ENCODE measurements around the gene LSM2. TPM values are rescaled to one million over a fixed set of nuclear protein-coding genes. Genes with fewer than 3 reads are reported as not detected.

The LSM2 gene
- total RNA-seq, 6 donors from 2014 or later = 5.0 to 44.9 (median 20.9) TPM

GRCh38 chr6:31792090-31792374 is 14.7 kb downstream of the LSM2 start:
- Histone ChIP-seq H3K9me3 (no peaks in the 10 kb centered on the region), H3K27ac (peak overlapping the region in 1 of 4 donors; percentile 21), H3K36me3 (peaks cover 0 to 32% (median 12%) of the 10 kb centered on the region in 4 donors), H3K4me1 (peaks cover 9 to 28% (median 17%) of the 10 kb centered on the region in 4 donors), H3K4me3 (no peak overlapping the region), H3K27me3 (no peaks in the 10 kb centered on the region)
- ATAC-seq (ENCODE audit: low FRiP score in 2 of 2) (no peak), DNase-seq (no peak)
- 80 to 92% methylated on average over 3 of the region's 3 CpGs for WGBS, 2 donors
- TF ChIP-seq POLR2AphosphoS5 (IDR thresholded peaks at IDR 0.05) (no peak), CTCF (IDR thresholded peaks at IDR 0.05) (no peak), EP300 (IDR thresholded peaks at IDR 0.05) (no peak), POLR2A (IDR thresholded peaks at IDR 0.05) (no peak)

- Histone ChIP-seq H3K9me3 (no peaks in the 10 kb centered on the region), H3K36me3 (peaks cover 0 to 34% (median 12%) of the 10 kb centered on the region in 4 donors), H3K27ac (peak overlapping the region in 1 of 4 donors; percentile 21), H3K4me3 (no peak overlapping the region), H3K27me3 (no peaks in the 10 kb centered on the region), H3K4me1 (peaks cover 9 to 28% (median 17%) of the 10 kb centered on the region in 4 donors)
- DNase-seq (no peak), ATAC-seq (ENCODE audit: low FRiP score in 2 of 2) (no peak)
- 70 to 71% methylated on average over 12 of the region's 12 CpGs for WGBS, 2 donors
- TF ChIP-seq POLR2AphosphoS5 (IDR thresholded peaks at IDR 0.05) = no peak
- TF ChIP-seq POLR2A (IDR thresholded peaks at IDR 0.05) = no peak
- peak in 5 of 6 experiments; percentile 11 to 37 (median 33) for TF ChIP-seq CTCF (IDR thresholded peaks at IDR 0.05)
- no peak for TF ChIP-seq EP300 (IDR thresholded peaks at IDR 0.05)
Observed at GRCh38 chr6:31791324-31792089, 15.3 kb downstream of the LSM2 start.

GRCh38 chr6:31785475-31785874 is 21.3 kb downstream of the LSM2 start:
- H3K4me3 ChIP-seq = no peak overlapping the region
- TF ChIP-seq EP300 (IDR thresholded peaks at IDR 0.05) (no peak), POLR2AphosphoS5 (IDR thresholded peaks at IDR 0.05) (no peak), CTCF (IDR thresholded peaks at IDR 0.05) (no peak), POLR2A (IDR thresholded peaks at IDR 0.05) (no peak)
- peaks cover 15 to 66% (median 47%) of the 10 kb centered on the region in 4 donors for H3K36me3 ChIP-seq
- DNase-seq = no peak
- H3K27ac ChIP-seq = no peak overlapping the region
- H3K9me3 ChIP-seq = no peaks in the 10 kb centered on the region
- H3K27me3 ChIP-seq = no peaks in the 10 kb centered on the region
- H3K4me1 ChIP-seq = no peaks in the 10 kb centered on the region
- ATAC-seq (ENCODE audit: low FRiP score in 2 of 2) = no peak
- WGBS, 2 donors = 93 to 96% methylated on average over 11 of the region's 11 CpGs

GRCh38 chr6:31784098-31784925 is 22.5 kb downstream of the LSM2 start:
- Histone ChIP-seq H3K9me3 (no peaks in the 10 kb centered on the region), H3K4me3 (no peak overlapping the region), H3K4me1 (no peaks in the 10 kb centered on the region), H3K27me3 (no peaks in the 10 kb centered on the region), H3K36me3 (peaks cover 18 to 69% (median 58%) of the 10 kb centered on the region in 4 donors), H3K27ac (no peak overlapping the region)
- no peak for TF ChIP-seq POLR2AphosphoS5 (IDR thresholded peaks at IDR 0.05)
- no peak for TF ChIP-seq POLR2A (IDR thresholded peaks at IDR 0.05)
- TF ChIP-seq CTCF (IDR thresholded peaks at IDR 0.05) = no peak
- TF ChIP-seq EP300 (IDR thresholded peaks at IDR 0.05) = no peak
- DNase-seq (no peak), ATAC-seq (ENCODE audit: low FRiP score in 2 of 2) (no peak)
- 95 to 96% methylated on average over 13 to 15 of the region's 15 CpGs for WGBS, 2 donors

Measured in upper lobe of left lung (tissue), 6 donors.